ENCODE data around the gene A2M.
A peak's percentile ranks its signal among the peaks of the same experiment; 100 is the strongest.

The A2M gene

DNA sequence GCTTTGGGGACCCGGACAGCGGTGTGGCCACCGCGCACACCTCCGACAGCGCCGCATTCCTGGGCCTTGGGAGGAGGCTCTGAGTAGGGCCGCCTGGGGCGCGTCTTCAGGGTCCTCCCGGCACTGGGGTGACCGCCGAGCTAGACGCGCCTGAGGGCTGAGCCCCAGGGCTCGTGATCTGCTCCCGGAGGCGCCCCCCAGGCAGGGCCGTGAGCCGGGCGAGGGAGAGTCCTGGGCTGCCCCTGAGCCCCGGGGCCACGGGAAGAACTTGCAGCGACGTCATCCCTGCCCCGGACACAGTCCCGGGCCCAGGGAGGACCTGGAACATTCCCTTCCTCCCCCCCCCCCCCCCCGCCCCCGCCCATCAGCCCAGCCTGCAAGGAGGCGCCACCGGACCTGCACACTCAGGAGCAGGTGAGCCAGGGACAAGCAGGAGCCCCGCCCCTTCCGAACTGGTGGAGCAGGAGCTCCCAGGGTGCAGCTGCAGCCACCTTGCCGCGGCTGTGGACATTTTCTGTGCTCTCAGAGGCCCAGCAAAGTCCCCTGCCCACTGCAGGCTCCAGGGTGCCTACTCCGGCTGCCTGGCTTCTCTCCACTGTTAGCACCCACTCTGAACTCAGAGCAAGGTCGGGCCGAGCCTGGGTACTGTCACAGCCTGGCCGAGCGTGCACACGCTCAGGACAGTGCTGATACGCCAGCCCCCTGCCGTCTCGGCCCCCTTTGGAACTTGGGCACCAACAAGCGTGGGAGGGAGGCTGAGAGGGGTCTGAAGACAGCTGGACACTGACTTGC lies 50.7 kb downstream of the A2M start:
- TF ChIP-seq, protein P1, sequence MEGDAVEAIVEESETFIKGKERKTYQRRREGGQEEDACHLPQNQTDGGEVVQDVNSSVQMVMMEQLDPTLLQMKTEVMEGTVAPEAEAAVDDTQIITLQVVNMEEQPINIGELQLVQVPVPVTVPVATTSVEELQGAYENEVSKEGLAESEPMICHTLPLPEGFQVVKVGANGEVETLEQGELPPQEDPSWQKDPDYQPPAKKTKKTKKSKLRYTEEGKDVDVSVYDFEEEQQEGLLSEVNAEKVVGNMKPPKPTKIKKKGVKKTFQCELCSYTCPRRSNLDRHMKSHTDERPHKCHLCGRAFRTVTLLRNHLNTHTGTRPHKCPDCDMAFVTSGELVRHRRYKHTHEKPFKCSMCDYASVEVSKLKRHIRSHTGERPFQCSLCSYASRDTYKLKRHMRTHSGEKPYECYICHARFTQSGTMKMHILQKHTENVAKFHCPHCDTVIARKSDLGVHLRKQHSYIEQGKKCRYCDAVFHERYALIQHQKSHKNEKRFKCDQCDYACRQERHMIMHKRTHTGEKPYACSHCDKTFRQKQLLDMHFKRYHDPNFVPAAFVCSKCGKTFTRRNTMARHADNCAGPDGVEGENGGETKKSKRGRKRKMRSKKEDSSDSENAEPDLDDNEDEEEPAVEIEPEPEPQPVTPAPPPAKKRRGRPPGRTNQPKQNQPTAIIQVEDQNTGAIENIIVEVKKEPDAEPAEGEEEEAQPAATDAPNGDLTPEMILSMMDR (conservative IDR thresholded peaks at IDR 0.05; ENCODE audit: control insufficient read depth, insufficient read depth, low read depth, low read length): no peak
- H3K4me3 ChIP-seq (ENCODE audit: control insufficient read depth, low read depth, low read length): peak overlapping the region; percentile 69
- DNase-seq (ENCODE audit: low read depth): peak; percentile 39

DNA sequence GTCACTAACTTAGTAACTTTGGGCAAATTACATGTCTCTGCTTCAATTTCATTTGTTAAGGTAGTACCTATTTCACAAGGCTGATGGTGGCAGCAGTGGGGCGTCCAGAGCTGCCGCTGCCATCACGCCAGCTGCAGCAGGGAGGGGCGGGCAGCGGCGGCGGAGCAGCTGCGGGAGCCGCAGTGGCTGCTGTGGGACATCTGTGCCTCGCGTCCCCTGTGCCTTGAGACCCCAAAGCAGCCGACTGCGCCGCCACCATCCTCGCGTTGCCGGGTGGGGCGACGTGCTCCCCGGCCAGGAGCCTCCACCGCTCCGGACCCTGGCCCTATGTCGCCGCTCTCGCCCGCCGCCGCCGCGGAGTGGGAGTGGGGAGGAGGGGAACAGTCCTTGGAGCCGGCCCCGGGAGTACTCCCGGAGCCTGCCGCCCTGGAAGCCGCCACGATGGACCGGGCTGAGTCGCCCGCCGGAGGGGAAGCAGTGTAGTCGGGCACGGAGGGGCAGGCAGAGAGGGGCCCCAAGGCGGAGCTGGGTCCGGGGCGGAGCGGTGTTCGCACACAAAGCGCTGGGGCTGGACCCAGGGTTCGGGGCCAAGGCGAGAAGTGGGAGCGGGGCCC lies 51.4 kb downstream of the A2M start:
- DNase-seq (ENCODE audit: low read depth): peak; percentile 44
- TF ChIP-seq, protein P1 (conservative IDR thresholded peaks at IDR 0.05; ENCODE audit: control insufficient read depth, insufficient read depth, low read depth, low read length): peak; percentile 37
- H3K4me3 ChIP-seq (ENCODE audit: control insufficient read depth, low read depth, low read length): peak overlapping the region; percentile 69

DNA sequence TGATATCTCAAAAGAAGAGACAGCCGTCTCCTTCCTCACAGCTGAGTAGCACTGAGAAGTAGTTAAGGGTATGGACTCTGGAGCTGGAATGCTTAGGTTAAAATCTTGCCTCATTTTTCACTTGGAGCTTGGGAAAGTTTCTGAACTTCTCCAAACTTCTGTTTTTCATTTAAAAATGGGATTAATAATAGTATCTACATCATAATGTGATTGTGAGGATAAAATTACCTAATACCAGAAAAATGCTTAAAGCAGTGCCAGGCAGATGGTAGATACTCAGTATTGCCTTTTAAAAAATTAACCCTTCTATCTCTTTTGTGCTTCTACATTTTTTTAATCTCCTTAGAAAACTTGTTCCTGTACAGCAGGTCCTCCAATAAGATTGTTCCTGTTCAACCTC lies 63.1 kb downstream of the A2M start:
- DNase-seq (ENCODE audit: low read depth): no peak
- TF ChIP-seq, protein P1 (conservative IDR thresholded peaks at IDR 0.05; ENCODE audit: control insufficient read depth, insufficient read depth, low read depth, low read length): no peak
- H3K4me3 ChIP-seq (ENCODE audit: control insufficient read depth, low read depth, low read length): no peak overlapping the region

DNA sequence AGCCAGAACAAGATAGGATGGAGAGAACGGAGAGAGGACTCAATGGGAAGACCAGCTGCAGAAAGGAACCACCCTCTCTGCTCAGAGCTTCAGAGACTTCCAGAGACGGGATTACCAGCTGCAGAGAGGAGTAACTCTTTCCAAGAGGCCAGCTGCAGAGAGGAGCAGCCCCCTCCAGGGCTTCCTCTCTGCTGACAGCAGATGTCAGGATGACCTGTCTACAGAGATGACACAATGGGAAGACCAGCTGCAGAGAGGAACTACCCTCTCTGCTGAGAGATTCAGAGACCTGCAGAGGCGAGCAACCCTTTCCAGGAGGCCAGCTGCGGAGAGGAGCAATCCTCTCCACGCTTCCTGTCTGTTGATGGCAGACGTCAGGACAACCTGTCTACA lies 64.6 kb downstream of the A2M start:
- no peak for DNase-seq (ENCODE audit: low read depth)
- no peak overlapping the region for H3K4me3 ChIP-seq (ENCODE audit: control insufficient read depth, low read depth, low read length)
- TF ChIP-seq, protein P1 (conservative IDR thresholded peaks at IDR 0.05; ENCODE audit: control insufficient read depth, insufficient read depth, low read depth, low read length): no peak

DNA sequence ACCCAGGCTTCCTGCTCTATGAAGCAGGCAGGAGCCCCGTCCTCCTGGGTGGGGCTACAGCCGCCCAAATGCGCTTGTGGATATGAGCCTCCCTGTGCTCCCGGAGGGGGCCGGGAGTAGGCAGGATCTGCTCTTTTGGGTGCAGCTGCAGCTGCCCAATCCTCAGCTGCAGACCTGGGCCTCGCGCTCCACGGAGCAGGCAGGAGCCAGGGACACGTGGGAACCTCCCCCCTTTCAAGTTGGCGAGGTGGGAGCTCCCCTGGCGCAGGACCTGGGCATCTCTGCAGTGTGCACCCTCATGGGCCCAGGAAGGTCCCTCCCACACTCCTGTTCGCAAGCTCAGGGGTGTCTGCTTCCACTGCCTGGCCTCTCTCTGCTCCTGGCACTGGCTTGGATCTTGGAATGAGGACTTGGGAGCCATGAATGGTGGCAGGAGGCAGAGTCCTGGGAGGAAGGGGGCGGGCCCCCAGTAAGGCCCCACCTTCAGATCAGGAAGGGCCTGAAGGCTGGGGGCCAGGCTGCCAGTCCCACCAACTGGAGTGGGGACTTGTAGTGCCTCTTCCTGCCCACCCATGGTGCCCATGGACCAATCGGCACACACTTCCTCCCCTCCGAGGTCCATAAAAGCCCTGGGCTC lies 65.1 kb downstream of the A2M start:
- TF ChIP-seq, protein P1 (conservative IDR thresholded peaks at IDR 0.05; ENCODE audit: control insufficient read depth, insufficient read depth, low read depth, low read length): no peak
- H3K4me3 ChIP-seq (ENCODE audit: control insufficient read depth, low read depth, low read length): no peak overlapping the region
- no peak for DNase-seq (ENCODE audit: low read depth)

DNA sequence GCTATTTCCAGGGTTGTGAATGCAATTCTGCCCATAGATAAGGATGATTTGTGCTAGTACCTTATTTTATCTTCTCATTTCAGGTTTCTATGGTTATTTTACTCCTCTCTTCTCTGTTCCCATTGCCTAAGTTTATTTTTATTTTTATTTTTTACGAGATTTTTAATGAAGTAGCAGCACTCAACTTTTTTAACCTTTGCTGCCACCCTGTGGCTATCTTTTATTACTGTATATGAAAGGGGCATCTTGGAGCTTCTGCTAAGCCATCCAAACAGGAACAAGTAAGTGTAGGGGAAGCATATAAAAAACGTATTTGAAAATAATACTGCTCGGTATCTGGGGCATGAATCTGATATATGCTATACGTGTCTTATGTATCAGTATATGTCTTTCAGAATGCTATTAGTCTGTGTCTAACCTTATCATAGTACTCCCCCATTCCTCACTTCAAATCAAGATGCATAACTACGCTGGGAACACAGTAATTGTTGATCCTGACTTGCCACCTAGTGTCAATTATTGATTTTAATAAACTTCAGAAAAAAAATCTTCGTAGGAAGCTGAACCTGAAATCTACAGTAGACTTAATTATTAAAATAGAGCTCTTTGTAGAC lies 66.1 kb downstream of the A2M start:
- no peak overlapping the region for H3K4me3 ChIP-seq (ENCODE audit: control insufficient read depth, low read depth, low read length)
- DNase-seq (ENCODE audit: low read depth): peak; percentile 64
- TF ChIP-seq, protein P1 (conservative IDR thresholded peaks at IDR 0.05; ENCODE audit: control insufficient read depth, insufficient read depth, low read depth, low read length): peak; percentile 45
